DOHH2 (cell line): ENCODE data around the gene CTNNBL1.

Experiments
- H3F3A ChIP-seq: fragments of 200-600 bp; sonication (generic), shearing (Covaris generic); 2 replicates; pipeline ENCODE4 v1.6.0; 2016; ENCODE audit warnings: antibody characterized with exemption, mild to moderate bottlenecking; ENCODE audit not compliant: control insufficient read depth, insufficient read depth
- H3K27ac ChIP-seq: fragments of 200-600 bp; sonication (generic); 2 replicates; pipeline ENCODE4 v1.5.1; 2014; ENCODE audit warnings: low read depth, mild to moderate bottlenecking, low read length, moderate library complexity
- H3K27me3 ChIP-seq: fragments of 200-600 bp; sonication (generic); 2 replicates; pipeline ENCODE4 v1.6.1; 2014; ENCODE audit warnings: mild to moderate bottlenecking, low read length, mixed read lengths; ENCODE audit not compliant: control insufficient read depth
- H3K36me3 ChIP-seq: fragments of 200-600 bp; sonication (generic); 2 replicates; pipeline ENCODE4 v1.6.1; 2014; ENCODE audit warnings: mild to moderate bottlenecking, low read length, moderate library complexity, mixed read lengths; ENCODE audit not compliant: control insufficient read depth
- H3K4me1 ChIP-seq: fragments of 200-600 bp; sonication (generic); 2 replicates; pipeline ENCODE4 v1.6.1; 2014; ENCODE audit warnings: mild to moderate bottlenecking, low read length, mixed read lengths; ENCODE audit not compliant: control insufficient read depth
- H3K4me2 ChIP-seq: fragments of 200-600 bp; sonication (generic); 2 replicates; pipeline ENCODE4 v1.6.0; 2014; ENCODE audit warnings: mild to moderate bottlenecking, low read length, moderate library complexity
- H3K4me3 ChIP-seq: fragments of 200-600 bp; sonication (generic); 2 replicates; pipeline ENCODE4 v1.5.1; 2014; ENCODE audit warnings: mild to moderate bottlenecking, low read length, mixed read lengths
- H3K79me2 ChIP-seq: fragments of 200-600 bp; sonication (generic); 2 replicates; pipeline ENCODE4 v1.6.1; 2014; ENCODE audit warnings: mild to moderate bottlenecking, low read length, mixed read lengths; ENCODE audit not compliant: control insufficient read depth
- H3K9me2 ChIP-seq: fragments of 200-600 bp; sonication (generic); replicated peaks from 2 replicates; pipeline ENCODE4 v1.6.1; 2014; ENCODE audit warnings: mild to moderate bottlenecking, low read length, mixed read lengths; ENCODE audit not compliant: control insufficient read depth
- H3K9me3 ChIP-seq: fragments of 200-600 bp; sonication (generic); 2 replicates; pipeline ENCODE4 v1.6.1; 2014; ENCODE audit warnings: antibody characterized with exemption, low read length, mixed read lengths; ENCODE audit not compliant: control insufficient read depth, insufficient read depth
- H4K20me1 ChIP-seq: fragments of 200-600 bp; sonication (generic); 2 replicates; pipeline ENCODE4 v1.6.0; 2014; ENCODE audit warnings: low read depth, mild to moderate bottlenecking, antibody characterized with exemption, low read length, moderate library complexity; ENCODE audit not compliant: control insufficient read depth, insufficient read depth
- EZH2phosphoT487 ChIP-seq: fragments of 200-600 bp; sonication (generic); IDR thresholded peaks from 2 replicates; pipeline ENCODE4 v1.6.1; 2017; ENCODE audit warnings: borderline replicate concordance, mild to moderate bottlenecking, antibody characterized with exemption, low read length, moderate library complexity, mixed read lengths
- TF ChIP-seq, protein P1 (sequence below): fragments of 200-600 bp; sonication (generic); IDR thresholded peaks from one replicate; pipeline ENCODE4 v1.5.1; 2014; ENCODE audit warnings: antibody characterized with exemption, mild to moderate bottlenecking, low read depth, low read length; ENCODE audit not compliant: poor library complexity, severe bottlenecking

CTNNBL1 gene

DNA sequence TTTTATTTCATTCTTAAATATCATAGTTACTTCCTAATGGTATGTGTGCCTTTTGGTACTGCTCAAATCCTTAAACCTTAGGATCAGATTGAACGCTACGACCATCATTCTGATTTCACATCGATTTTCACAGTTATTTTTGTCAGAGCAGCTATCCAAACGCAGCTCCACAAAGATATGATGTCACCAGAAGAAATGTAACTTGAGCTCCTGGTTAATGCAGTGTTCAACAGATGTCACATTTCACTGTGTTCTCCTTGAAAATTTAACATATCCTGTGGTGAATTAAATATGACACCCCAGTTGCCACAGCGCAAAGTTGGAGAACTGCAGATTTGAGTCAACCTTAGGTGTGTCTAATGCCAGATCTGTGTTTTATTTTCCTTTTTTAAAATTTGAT, 81.4 kb downstream of the CTNNBL1 start:
- no peak overlapping the region for H3K4me2 ChIP-seq
- H3K4me3 ChIP-seq, result no peak overlapping the region
- no peaks in the 10 kb centered on the region for H3F3A ChIP-seq
- H4K20me1 ChIP-seq, result no peaks in the 10 kb centered on the region
- H3K9me2 ChIP-seq, result no peaks in the 10 kb centered on the region
- no peak overlapping the region for H3K27ac ChIP-seq
- H3K79me2 ChIP-seq, result no peaks in the 10 kb centered on the region
- H3K4me1 ChIP-seq, result peaks cover 9% of the 10 kb centered on the region
- TF ChIP-seq, protein P1, sequence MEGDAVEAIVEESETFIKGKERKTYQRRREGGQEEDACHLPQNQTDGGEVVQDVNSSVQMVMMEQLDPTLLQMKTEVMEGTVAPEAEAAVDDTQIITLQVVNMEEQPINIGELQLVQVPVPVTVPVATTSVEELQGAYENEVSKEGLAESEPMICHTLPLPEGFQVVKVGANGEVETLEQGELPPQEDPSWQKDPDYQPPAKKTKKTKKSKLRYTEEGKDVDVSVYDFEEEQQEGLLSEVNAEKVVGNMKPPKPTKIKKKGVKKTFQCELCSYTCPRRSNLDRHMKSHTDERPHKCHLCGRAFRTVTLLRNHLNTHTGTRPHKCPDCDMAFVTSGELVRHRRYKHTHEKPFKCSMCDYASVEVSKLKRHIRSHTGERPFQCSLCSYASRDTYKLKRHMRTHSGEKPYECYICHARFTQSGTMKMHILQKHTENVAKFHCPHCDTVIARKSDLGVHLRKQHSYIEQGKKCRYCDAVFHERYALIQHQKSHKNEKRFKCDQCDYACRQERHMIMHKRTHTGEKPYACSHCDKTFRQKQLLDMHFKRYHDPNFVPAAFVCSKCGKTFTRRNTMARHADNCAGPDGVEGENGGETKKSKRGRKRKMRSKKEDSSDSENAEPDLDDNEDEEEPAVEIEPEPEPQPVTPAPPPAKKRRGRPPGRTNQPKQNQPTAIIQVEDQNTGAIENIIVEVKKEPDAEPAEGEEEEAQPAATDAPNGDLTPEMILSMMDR, result no peak
- no peak for TF ChIP-seq EZH2phosphoT487
- H3K27me3 ChIP-seq, result no peaks in the 10 kb centered on the region
- peaks cover 16% of the 10 kb centered on the region for H3K36me3 ChIP-seq
- no peaks in the 10 kb centered on the region for H3K9me3 ChIP-seq

DNA sequence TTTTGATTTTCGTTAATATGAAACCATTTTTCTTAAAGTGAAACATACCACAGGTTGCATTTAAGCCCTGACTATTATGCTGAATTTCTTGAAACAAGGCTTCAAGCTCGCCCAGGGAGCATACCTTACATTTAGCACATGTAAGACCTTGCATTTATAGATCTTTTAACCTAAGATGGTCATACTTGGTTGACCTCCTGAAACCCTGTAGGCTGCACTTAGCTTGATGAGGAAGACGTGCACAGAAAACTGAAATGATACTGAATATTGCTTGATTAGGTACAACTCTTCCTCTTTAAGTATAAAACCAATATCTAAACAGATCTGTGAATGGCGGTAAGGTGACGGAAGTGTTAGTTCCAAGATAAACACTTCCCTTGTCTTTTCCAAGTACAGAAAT, 82.2 kb downstream of the CTNNBL1 start:
- no peaks in the 10 kb centered on the region for H4K20me1 ChIP-seq
- no peaks in the 10 kb centered on the region for H3F3A ChIP-seq
- no peaks in the 10 kb centered on the region for H3K27me3 ChIP-seq
- no peaks in the 10 kb centered on the region for H3K9me2 ChIP-seq
- no peak overlapping the region for H3K4me3 ChIP-seq
- H3K27ac ChIP-seq, result no peak overlapping the region
- H3K4me1 ChIP-seq, result peaks cover 9% of the 10 kb centered on the region
- no peak for TF ChIP-seq EZH2phosphoT487
- TF ChIP-seq, protein P1, result no peak
- peaks cover 14% of the 10 kb centered on the region for H3K36me3 ChIP-seq
- H3K9me3 ChIP-seq, result no peaks in the 10 kb centered on the region
- H3K79me2 ChIP-seq, result no peaks in the 10 kb centered on the region
- no peak overlapping the region for H3K4me2 ChIP-seq

DNA sequence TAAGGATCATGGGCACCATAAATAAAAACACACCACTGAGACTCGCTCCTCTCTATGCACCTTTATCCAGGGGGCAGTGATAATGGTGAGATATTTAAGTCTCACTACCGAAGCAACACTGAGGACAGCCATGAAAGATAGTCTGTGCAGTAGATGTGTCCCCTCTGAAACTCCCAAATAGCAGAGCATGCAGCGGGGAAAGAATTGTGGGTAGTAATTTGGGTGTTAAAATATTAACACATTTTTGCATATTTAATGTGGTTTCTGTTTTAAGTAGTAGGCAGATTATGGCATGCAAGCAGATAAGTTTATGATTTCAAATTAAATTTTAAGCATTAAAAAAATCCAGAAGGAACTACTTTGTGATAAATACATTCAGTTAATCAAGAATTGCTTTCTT, 82.7 kb downstream of the CTNNBL1 start:
- no peak overlapping the region for H3K4me3 ChIP-seq
- no peak overlapping the region for H3K27ac ChIP-seq
- H3F3A ChIP-seq, result no peaks in the 10 kb centered on the region
- H3K9me2 ChIP-seq, result no peaks in the 10 kb centered on the region
- no peaks in the 10 kb centered on the region for H3K79me2 ChIP-seq
- TF ChIP-seq EZH2phosphoT487, result no peak
- TF ChIP-seq, protein P1, result no peak
- H3K9me3 ChIP-seq, result no peaks in the 10 kb centered on the region
- peaks cover 12% of the 10 kb centered on the region for H3K36me3 ChIP-seq
- H3K4me2 ChIP-seq, result no peak overlapping the region
- no peaks in the 10 kb centered on the region for H3K27me3 ChIP-seq
- peaks cover 9% of the 10 kb centered on the region for H3K4me1 ChIP-seq
- H4K20me1 ChIP-seq, result no peaks in the 10 kb centered on the region
